ENCODE measurements around the gene MTA2.
A peak's percentile ranks its signal among the peaks of the same experiment; 100 is the strongest.

MTA2 gene

DNA sequence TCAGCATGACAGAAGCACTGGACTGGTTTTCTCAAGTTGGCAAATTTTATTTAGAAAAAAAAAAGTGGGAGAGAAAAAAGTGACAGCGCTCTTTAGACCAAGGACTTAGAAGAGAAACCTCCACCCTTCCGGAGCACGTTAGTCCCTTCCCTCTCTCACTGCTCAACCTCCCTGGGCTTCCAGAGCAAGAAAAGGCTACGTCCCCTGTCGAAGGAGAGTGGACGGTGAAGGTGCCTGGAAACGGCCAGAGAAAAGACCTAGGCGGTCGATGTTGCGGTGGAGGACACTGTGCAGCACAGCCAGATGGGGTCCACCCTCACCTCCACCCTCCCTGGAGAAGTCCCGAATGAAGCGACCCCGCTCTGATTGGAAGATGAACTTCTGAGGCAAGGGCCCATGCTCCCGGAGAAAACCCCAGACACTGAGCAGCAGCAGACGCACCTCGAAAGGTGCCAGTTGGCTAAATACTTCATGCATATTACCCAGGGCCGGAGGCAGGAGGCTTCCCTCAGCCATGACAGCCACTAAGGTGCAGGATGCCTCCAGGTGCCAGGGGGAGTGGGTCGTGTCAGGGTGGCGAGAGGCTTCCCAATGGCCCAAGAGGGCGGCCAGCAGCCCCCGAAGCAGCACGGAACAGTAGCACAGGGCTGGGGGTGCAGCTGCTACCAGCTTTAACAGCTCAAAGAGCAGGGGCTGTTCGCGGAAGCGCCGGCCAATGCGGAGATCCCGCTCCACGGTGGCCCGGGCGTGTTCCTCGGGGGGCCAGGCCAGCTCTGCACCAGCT, 45.4 kb upstream of the MTA2 start:
- TF ChIP-seq, protein P1, sequence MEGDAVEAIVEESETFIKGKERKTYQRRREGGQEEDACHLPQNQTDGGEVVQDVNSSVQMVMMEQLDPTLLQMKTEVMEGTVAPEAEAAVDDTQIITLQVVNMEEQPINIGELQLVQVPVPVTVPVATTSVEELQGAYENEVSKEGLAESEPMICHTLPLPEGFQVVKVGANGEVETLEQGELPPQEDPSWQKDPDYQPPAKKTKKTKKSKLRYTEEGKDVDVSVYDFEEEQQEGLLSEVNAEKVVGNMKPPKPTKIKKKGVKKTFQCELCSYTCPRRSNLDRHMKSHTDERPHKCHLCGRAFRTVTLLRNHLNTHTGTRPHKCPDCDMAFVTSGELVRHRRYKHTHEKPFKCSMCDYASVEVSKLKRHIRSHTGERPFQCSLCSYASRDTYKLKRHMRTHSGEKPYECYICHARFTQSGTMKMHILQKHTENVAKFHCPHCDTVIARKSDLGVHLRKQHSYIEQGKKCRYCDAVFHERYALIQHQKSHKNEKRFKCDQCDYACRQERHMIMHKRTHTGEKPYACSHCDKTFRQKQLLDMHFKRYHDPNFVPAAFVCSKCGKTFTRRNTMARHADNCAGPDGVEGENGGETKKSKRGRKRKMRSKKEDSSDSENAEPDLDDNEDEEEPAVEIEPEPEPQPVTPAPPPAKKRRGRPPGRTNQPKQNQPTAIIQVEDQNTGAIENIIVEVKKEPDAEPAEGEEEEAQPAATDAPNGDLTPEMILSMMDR (IDR thresholded peaks at IDR 0.05; ENCODE audit: low read depth, low read length) = no peak
- no peak overlapping the region for H3K4me3 ChIP-seq (replicated peaks in 1 of 2; ENCODE audit: low read depth in 2 of 2, low read length in 2 of 2)

DNA sequence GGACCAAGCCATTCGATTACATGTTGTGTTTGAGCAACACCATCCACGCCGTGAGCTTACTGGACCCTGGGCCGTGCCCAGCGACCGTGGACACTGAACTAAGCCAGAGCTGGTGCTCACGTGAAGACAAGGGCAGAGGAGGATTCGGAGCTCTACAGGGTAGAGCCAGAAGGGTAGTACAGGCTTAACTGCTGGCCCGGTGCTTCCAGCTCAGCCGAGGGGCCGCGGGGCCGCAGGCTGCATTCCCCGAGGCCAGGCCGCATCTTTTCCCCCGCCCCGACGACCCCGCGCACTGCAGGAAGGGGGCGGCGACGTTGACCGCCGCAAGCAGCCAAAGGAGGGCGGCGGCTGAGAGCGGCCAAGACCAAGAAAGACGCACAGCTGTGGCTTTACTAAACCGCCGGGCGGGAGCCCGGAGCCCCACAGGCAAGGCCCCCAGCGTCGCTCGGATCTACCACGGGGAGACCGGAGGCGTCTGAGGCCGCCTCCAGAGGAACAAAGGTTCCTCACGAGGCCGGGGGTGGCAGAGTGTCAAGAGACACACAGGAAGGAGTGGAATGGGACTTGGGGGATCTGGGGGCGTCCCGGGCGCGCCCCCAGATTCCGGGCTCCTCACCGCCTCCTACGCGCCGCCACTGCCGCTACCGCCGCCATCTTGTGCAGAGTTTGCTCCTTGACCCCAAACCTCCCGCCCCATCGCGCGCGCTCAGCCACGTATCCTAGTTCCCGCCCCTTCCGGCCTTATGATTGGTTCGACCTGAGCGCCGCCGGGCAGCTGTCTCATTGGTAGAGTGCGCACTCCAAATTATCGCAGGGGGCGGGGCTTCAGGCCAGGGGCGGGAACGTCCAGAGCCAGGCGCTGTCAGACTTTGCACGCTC, 44.5 kb upstream of the MTA2 start, which contains the start of gene GANAB:
Gene GANAB, minus strand, starts transcription at position 668 of the 879 bp plus-strand sequence. Its CDS starts 14 bp downstream, at position 654.
- H3K4me3 ChIP-seq (replicated peaks in 1 of 2; ENCODE audit: low read depth in 2 of 2, low read length in 2 of 2) = peak within 1 kb of the TSS; percentile 83 to 86
- TF ChIP-seq, protein P1 (IDR thresholded peaks at IDR 0.05; ENCODE audit: low read depth, low read length) = no peak
- peak; percentile 98 for DNase-seq (ENCODE audit: low read depth in 2 of 2)

More for the DNA sequence above, 45.4 kb upstream of the MTA2 start:
- no peak for DNase-seq (ENCODE audit: low read depth in 2 of 2)

DNA sequence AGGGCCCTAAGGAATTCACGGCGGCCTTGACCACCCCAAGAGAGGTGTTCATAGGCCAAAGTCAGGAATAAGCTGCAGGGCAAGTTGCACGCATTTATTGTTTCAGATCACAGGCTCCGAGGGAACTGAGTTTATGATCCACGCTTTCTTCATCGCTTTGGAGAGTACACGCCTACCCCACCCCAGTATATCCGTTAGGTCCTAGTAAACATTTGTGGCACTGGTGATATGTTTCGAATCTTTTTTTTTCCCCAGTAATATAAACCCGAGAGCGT, 43.9 kb upstream of the MTA2 start:
- TF ChIP-seq, protein P1 (IDR thresholded peaks at IDR 0.05; ENCODE audit: low read depth, low read length) = no peak
- peak overlapping the region; percentile 83 to 86 for H3K4me3 ChIP-seq (replicated peaks in 1 of 2; ENCODE audit: low read depth in 2 of 2, low read length in 2 of 2)
- DNase-seq (ENCODE audit: low read depth in 2 of 2) = peak in 1 of 2 donors; percentile 10

DNA sequence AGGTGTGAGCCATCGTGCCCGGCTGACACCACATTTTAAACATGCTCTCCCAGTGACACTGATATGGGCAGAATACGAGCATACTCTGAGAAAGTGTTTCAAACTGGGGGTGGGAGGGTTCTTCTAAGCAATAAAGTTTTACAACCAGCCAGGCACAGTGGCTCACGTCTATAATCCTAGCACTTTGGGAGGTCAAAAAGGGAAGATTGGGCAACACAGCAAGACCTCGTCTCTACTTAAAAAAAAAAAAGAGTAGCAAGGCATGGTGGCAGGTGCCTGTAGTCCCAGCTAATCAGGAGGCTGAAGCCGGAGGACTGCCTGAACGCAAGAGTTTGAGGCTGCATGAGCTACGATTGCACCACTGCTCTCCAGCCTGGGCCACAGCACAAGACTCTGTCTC, 42.6 kb upstream of the MTA2 start:
- no peak overlapping the region for H3K4me3 ChIP-seq (replicated peaks in 1 of 2; ENCODE audit: low read depth in 2 of 2, low read length in 2 of 2)
- TF ChIP-seq, protein P1 (IDR thresholded peaks at IDR 0.05; ENCODE audit: low read depth, low read length) = no peak
- no peak for DNase-seq (ENCODE audit: low read depth in 2 of 2)

DNA sequence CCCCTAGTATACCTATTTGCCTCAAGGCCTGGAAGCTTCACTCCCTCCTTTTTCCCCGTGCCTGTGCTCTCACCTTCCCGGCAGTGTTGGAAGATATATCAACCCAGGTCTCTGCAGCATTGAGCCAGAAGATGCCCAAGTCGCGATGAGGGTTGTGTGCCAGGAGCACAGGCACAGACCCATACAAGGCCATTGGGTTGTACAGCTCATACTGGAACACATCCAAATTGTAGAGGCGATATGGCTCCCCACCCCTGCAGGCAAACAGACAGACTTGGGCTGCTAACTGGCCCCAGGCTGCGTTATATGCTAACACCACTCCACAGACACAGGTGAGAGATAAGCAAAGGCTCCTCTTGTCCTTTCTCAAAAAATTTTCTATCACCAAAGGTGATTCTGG, 30.8 kb upstream of the MTA2 start:
- no peak overlapping the region for H3K4me3 ChIP-seq (replicated peaks in 1 of 2; ENCODE audit: low read depth in 2 of 2, low read length in 2 of 2)
- no peak for DNase-seq (ENCODE audit: low read depth in 2 of 2)
- TF ChIP-seq, protein P1 (IDR thresholded peaks at IDR 0.05; ENCODE audit: low read depth, low read length) = no peak

DNA sequence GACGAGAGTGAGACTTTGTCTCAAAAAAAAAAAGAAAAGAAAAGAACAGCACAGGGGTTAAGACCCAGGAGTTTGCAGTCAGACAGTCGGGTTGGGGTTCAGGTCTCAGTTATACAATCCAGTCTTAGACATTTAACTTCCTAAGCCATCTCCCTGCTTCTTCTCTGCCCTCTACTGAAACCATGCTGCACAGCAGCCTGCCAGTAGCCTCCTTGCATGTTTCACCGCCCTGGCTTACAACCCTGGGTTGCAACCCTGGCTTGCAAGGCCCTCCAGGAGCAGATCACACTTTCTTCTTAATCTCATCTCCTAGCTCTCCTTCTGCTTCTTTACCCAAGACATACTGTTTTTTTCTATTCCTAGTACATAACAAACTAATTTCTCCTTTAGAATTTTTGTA, 26.0 kb upstream of the MTA2 start:
- no peak overlapping the region for H3K4me3 ChIP-seq (replicated peaks in 1 of 2; ENCODE audit: low read depth in 2 of 2, low read length in 2 of 2)
- peak in 1 of 2 donors; percentile 32 for DNase-seq (ENCODE audit: low read depth in 2 of 2)
- TF ChIP-seq, protein P1 (IDR thresholded peaks at IDR 0.05; ENCODE audit: low read depth, low read length) = no peak

Data from cardiac fibroblast (primary cell).